CD14-positive monocyte (primary cell): ENCODE data around the gene TXNDC11. TPM values are rescaled to one million over a fixed set of nuclear protein-coding genes. Genes with fewer than 3 reads are reported as not detected.

Source experiments
- DNase-seq, 3 donors: peaks; one replicate each; pipeline ENCODE4 v3.0.0-alpha.2; 2011 to 2022
- H2AFZ ChIP-seq: 2 replicates; pipeline ENCODE4 v1.6.0; 2012; ENCODE audit warnings: mild to moderate bottlenecking, low read depth, low read length, inconsistent platforms; ENCODE audit not compliant: insufficient read depth, poor library complexity, severe bottlenecking
- H3K27ac ChIP-seq, 2 donors: 1 replicate in 1 of 2; 2 replicates in 1 of 2; pipeline ENCODE4 v1.5.1; 2012 to 2013; ENCODE audit warnings: low read length in 2 of 2, control low read depth in 1 of 2, inconsistent platforms in 1 of 2, low read depth in 1 of 2, mild to moderate bottlenecking in 1 of 2
- H3K27me3 ChIP-seq, 2 donors: one replicate each; pipeline versions ENCODE4 v1.6.0 to v1.6.1; 2011 to 2013; ENCODE audit warnings: low read length in 2 of 2; ENCODE audit not compliant: control insufficient read depth in 2 of 2, insufficient read depth in 2 of 2
- H3K36me3 ChIP-seq, 2 donors: replicated peaks in 1 of 2; 1 replicate in 1 of 2; 2 replicates in 1 of 2; pipeline versions ENCODE4 v1.5.1 to v1.6.1; 2012 to 2013; ENCODE audit warnings: low read length in 2 of 2, control low read depth in 1 of 2, inconsistent platforms in 1 of 2, mild to moderate bottlenecking in 1 of 2; ENCODE audit not compliant: insufficient read depth in 2 of 2, control insufficient read depth in 1 of 2
- H3K4me1 ChIP-seq, 2 donors: 1 replicate in 1 of 2; 2 replicates in 1 of 2; pipeline versions ENCODE4 v1.5.1 to v1.6.1; 2012 to 2013; ENCODE audit warnings: low read length in 2 of 2, control low read depth in 1 of 2, inconsistent platforms in 1 of 2, mild to moderate bottlenecking in 1 of 2, moderate library complexity in 1 of 2; ENCODE audit not compliant: insufficient read depth in 2 of 2, control insufficient read depth in 1 of 2
- H3K4me2 ChIP-seq: replicated peaks from 2 replicates; pipeline ENCODE3; 2012; ENCODE audit warnings: low read length, moderate library complexity, mild to moderate bottlenecking; ENCODE audit not compliant: poor library complexity, severe bottlenecking; ENCODE audit errors: extremely low read depth
- H3K4me3 ChIP-seq, 3 experiments: fragments of 200-600 bp in 1 of 3; sonication (generic) in 1 of 3; replicated peaks in 1 of 3; 1 replicate in 2 of 3; 2 replicates in 1 of 3; pipeline ENCODE4 v1.5.1; 2011 to 2013; ENCODE audit warnings: low read length in 3 of 3, mild to moderate bottlenecking in 3 of 3, control low read depth in 2 of 3, low read depth in 2 of 3, inconsistent platforms in 1 of 3, moderate library complexity in 1 of 3
- H3K79me2 ChIP-seq: 2 replicates; pipeline ENCODE4 v1.6.0; 2012; ENCODE audit warnings: mild to moderate bottlenecking, control low read depth, inconsistent platforms, low read length, moderate library complexity; ENCODE audit not compliant: insufficient read depth
- H3K9ac ChIP-seq: 2 replicates; pipeline ENCODE4 v1.6.0; 2017; ENCODE audit warnings: low read length, mild to moderate bottlenecking; ENCODE audit not compliant: insufficient read depth, poor library complexity, severe bottlenecking
- H3K9me3 ChIP-seq, 2 donors: replicated peaks in 1 of 2; 1 replicate in 1 of 2; 2 replicates in 1 of 2; pipeline versions ENCODE4 v1.5.1 to v1.6.1; 2012 to 2013; ENCODE audit warnings: low read length in 2 of 2, control low read depth in 1 of 2; ENCODE audit not compliant: control insufficient read depth in 1 of 2, insufficient read depth in 1 of 2
- H4K20me1 ChIP-seq: 2 replicates; pipeline ENCODE4 v1.6.0; 2012; ENCODE audit warnings: mild to moderate bottlenecking, low read length, control low read depth, moderate library complexity; ENCODE audit not compliant: insufficient read depth
- H3K27ac Mint-ChIP-seq, 7 donors: one replicate each; pipeline ENCODE4 v1.8.0; 2020; ENCODE audit warnings: mild to moderate bottlenecking in 7 of 7, mixed read lengths in 7 of 7, moderate library complexity in 6 of 7, inconsistent platforms in 2 of 7
- H3K27me3 Mint-ChIP-seq, 3 donors: one replicate each; pipeline ENCODE4 v1.8.0; 2021 to 2022; ENCODE audit warnings: low read depth in 3 of 3, mild to moderate bottlenecking in 3 of 3, mixed read lengths in 3 of 3, moderate library complexity in 3 of 3, inconsistent platforms in 1 of 3
- H3K36me3 Mint-ChIP-seq, 2 donors: one replicate each; pipeline ENCODE4 v1.8.0; 2020; ENCODE audit warnings: mixed read lengths in 2 of 2, inconsistent platforms in 1 of 2, mild to moderate bottlenecking in 1 of 2
- H3K4me1 Mint-ChIP-seq: one replicate; pipeline ENCODE4 v1.8.0; 2020; ENCODE audit warnings: mild to moderate bottlenecking, mixed read lengths
- H3K4me3 Mint-ChIP-seq, 2 donors: one replicate each; pipeline ENCODE4 v1.8.0; 2020; ENCODE audit warnings: mild to moderate bottlenecking in 2 of 2, mixed read lengths in 2 of 2, moderate library complexity in 1 of 2
- H3K9me3 Mint-ChIP-seq, 7 donors: one replicate each; pipeline ENCODE4 v1.8.0; 2020 to 2022; ENCODE audit warnings: mixed read lengths in 7 of 7, mild to moderate bottlenecking in 6 of 7, moderate library complexity in 6 of 7, inconsistent platforms in 2 of 7
- CTCF ChIP-seq: fragments of 200-600 bp; IDR thresholded peaks from one replicate; pipeline ENCODE4 v1.8.0; 2022; ENCODE audit warnings: antibody characterized with exemption, mild to moderate bottlenecking
- WGBS: methylation state at CpG from one replicate; pipeline ENCODE4 v1.1.5; 2013; ENCODE audit warnings: missing lambda C conversion rate; ENCODE audit not compliant: insufficient coverage; 5-methylcytosine and 5-hydroxymethylcytosine counted together
- intact Hi-C, 2 donors: fragments of 100-400 bp; cut with micrococcal nuclease; formaldehyde crosslinking; loops; one replicate each; pipeline versions ENCODE4 v1.15.0 to v1.15.1; 2023
- polyA plus RNA-seq, 3 donors: library from polyadenylated mRNA; depleted of rRNA in 1 of 3; unstranded in 2 of 3; stranded (reverse) in 1 of 3; fragments of 300-500 nt in 2 of 3; fragments of >200 nt in 1 of 3; fragmentation: Illumina TruSeq in 2 of 3; gene quantifications; 1 replicate in 2 of 3; 2 replicates in 1 of 3; pipeline ENCODE4 v1.2.3, GENCODE V29; 2012 to 2021

Gene TXNDC11
- polyA plus RNA-seq, 3 donors: 32.9 to 60.0 (median 40.6) TPM

GRCh38 chr16:11692651-11693050, 50.0 kb downstream of the TXNDC11 start:
- no peak for DNase-seq
- WGBS: 97% methylated on average over 3 of the region's 6 CpGs
- Mint-ChIP-seq H3K27me3 (peaks cover 0 to 3% (median 0%) of the 10 kb centered on the region in 3 donors), H3K4me1 (peaks cover 24% of the 10 kb centered on the region), H3K36me3 (peaks cover 70 to 81% of the 10 kb centered on the region in 2 donors), H3K4me3 (no peak overlapping the region), H3K9me3 (no peaks in the 10 kb centered on the region), H3K27ac (peak overlapping the region in 4 of 7 donors; percentile 5 to 76 (median 58))
- Histone ChIP-seq H3K27ac (no peak overlapping the region), H3K36me3 (peaks cover 60 to 79% of the 10 kb centered on the region in 2 donors), H3K9me3 (no peaks in the 10 kb centered on the region), H3K4me3 (no peak overlapping the region), H4K20me1 (peaks cover 11% of the 10 kb centered on the region), H3K9ac (no peak overlapping the region), H3K4me1 (peaks cover 23 to 25% of the 10 kb centered on the region in 2 donors), H3K79me2 (peaks cover 48% of the 10 kb centered on the region), H3K4me2 (no peak overlapping the region), H2AFZ (no peak overlapping the region), H3K27me3 (no peaks in the 10 kb centered on the region)
- intact Hi-C loops: no loop called here
- TF ChIP-seq CTCF: no peak

- Histone ChIP-seq H3K27me3 (no peaks in the 10 kb centered on the region), H2AFZ (no peak overlapping the region), H3K9ac (no peak overlapping the region), H3K27ac (no peak overlapping the region), H3K4me2 (no peak overlapping the region), H3K4me1 (peaks cover 23 to 25% of the 10 kb centered on the region in 2 donors), H3K9me3 (no peaks in the 10 kb centered on the region), H3K36me3 (peaks cover 60 to 79% of the 10 kb centered on the region in 2 donors), H3K79me2 (peaks cover 45% of the 10 kb centered on the region), H3K4me3 (no peak overlapping the region), H4K20me1 (peaks cover 11% of the 10 kb centered on the region)
- H3K27me3 Mint-ChIP-seq: peaks cover 0 to 3% (median 0%) of the 10 kb centered on the region in 3 donors
- no peak for DNase-seq
- H3K36me3 Mint-ChIP-seq: peaks cover 70 to 81% of the 10 kb centered on the region in 2 donors
- WGBS: 94% methylated on average over 4 of the region's 8 CpGs
- intact Hi-C loops: no loop called here
- H3K9me3 Mint-ChIP-seq: no peaks in the 10 kb centered on the region
- TF ChIP-seq CTCF: no peak
- H3K4me3 Mint-ChIP-seq: no peak overlapping the region
- H3K27ac Mint-ChIP-seq: peak overlapping the region in 3 of 7 donors; percentile 11 to 58 (median 27)
- peaks cover 24% of the 10 kb centered on the region for H3K4me1 Mint-ChIP-seq
Measured at GRCh38 chr16:11692171-11692570, 50.5 kb downstream of the TXNDC11 start.
